HEK293 (cell line): ENCODE measurements around the gene DNER.

Experiments used
- CTCF ChIP-seq: fragments of 450-650 bp; formaldehyde crosslinking; IDR thresholded peaks from 2 replicates; pipeline ENCODE4 v1.5.1; 2016; ENCODE audit warnings: missing biosample characterization, missing genetic modification characterization
- GLI2 ChIP-seq: fragments of 450-650 bp; formaldehyde crosslinking; IDR thresholded peaks from 2 replicates; pipeline ENCODE4; 2017; ENCODE audit warnings: missing biosample characterization, missing genetic modification characterization, low read depth, borderline replicate concordance
- GLI4 ChIP-seq: fragments of 450-650 bp; formaldehyde crosslinking; IDR thresholded peaks from 2 replicates; pipeline ENCODE4 v1.5.1; 2016; ENCODE audit warnings: missing biosample characterization, missing genetic modification characterization
- KLF10 ChIP-seq: fragments of 450-650 bp; IDR thresholded peaks from 2 replicates; pipeline ENCODE4 v1.5.1; 2018; ENCODE audit warnings: missing biosample characterization, mild to moderate bottlenecking, missing genetic modification characterization
- PATZ1 ChIP-seq: fragments of 450-650 bp; formaldehyde crosslinking; IDR thresholded peaks from 2 replicates; pipeline ENCODE4 v1.5.1; 2016; ENCODE audit warnings: missing biosample characterization, missing genetic modification characterization
- ZBTB26 ChIP-seq: fragments of 450-650 bp; formaldehyde crosslinking; optimal IDR thresholded peaks from 2 replicates; pipeline ENCODE3; 2016; ENCODE audit warnings: missing biosample characterization, mild to moderate bottlenecking, missing genetic modification characterization
- ZBTB44 ChIP-seq: fragments of 450-650 bp; IDR thresholded peaks from 2 replicates; pipeline ENCODE4 v1.5.1; 2018; ENCODE audit warnings: missing biosample characterization, mild to moderate bottlenecking, missing genetic modification characterization
- ZNF214 ChIP-seq: fragments of 450-650 bp; formaldehyde crosslinking; IDR thresholded peaks from 2 replicates; pipeline ENCODE4 v1.5.1; 2017; ENCODE audit warnings: missing biosample characterization, mild to moderate bottlenecking, missing genetic modification characterization, borderline replicate concordance
- ZNF302 ChIP-seq: fragments of 450-650 bp; formaldehyde crosslinking; IDR thresholded peaks from 2 replicates; pipeline ENCODE4 v1.5.1; 2016; ENCODE audit warnings: missing biosample characterization, missing genetic modification characterization, low read depth
- ZNF416 ChIP-seq: fragments of 450-650 bp; formaldehyde crosslinking; IDR thresholded peaks from 2 replicates; pipeline ENCODE4 v1.5.1; 2016; ENCODE audit warnings: missing biosample characterization, missing genetic modification characterization
- ZNF423 ChIP-seq: fragments of 450-650 bp; formaldehyde crosslinking; IDR thresholded peaks from 2 replicates; pipeline ENCODE4 v1.5.1; 2016; ENCODE audit warnings: missing biosample characterization, missing genetic modification characterization
- ZNF501 ChIP-seq: fragments of 450-650 bp; formaldehyde crosslinking; IDR thresholded peaks from 2 replicates; pipeline ENCODE4 v1.5.1; 2016; ENCODE audit warnings: missing biosample characterization, missing genetic modification characterization
- TF ChIP-seq, protein P1 (sequence below): fragments of 450-650 bp; formaldehyde crosslinking; IDR thresholded peaks from 2 replicates; pipeline ENCODE4 v1.5.1; 2017; ENCODE audit warnings: missing biosample characterization, missing genetic modification characterization

DNA sequence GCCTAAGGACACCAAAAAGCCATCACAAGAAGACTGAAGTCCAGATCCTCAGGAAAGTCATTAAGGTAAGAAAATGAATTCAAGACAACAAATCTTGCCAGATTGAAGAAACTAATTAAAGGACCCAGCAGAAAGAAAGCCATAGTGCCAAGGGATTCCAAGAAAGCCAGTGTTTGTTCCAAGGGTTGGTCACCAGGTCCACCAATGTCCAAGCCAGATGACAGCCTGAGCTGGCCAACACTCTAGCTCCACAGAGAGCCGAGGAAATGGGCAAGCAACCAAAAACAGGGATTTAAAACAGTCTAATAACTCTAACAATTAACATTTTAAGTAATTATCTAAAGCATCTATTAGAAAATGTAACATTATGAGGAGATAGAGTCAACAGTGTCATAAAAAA, 49.2 kb downstream of the DNER start:
- TF ChIP-seq CTCF (tag by site-specific recombination) (no peak), ZNF501 (tag by site-specific recombination) (no peak), GLI2 (tag by site-specific recombination) (no peak), ZNF302 (tag by site-specific recombination) (no peak), ZNF423 (no peak), GLI4 (no peak), PATZ1 (tag by site-specific recombination) (no peak), ZNF214 (tag by site-specific recombination) (no peak), ZBTB44 (no peak), ZBTB26 (tag by site-specific recombination) (no peak), KLF10 (tag by site-specific recombination) (no peak), ZNF416 (no peak)
- TF ChIP-seq, protein P1, sequence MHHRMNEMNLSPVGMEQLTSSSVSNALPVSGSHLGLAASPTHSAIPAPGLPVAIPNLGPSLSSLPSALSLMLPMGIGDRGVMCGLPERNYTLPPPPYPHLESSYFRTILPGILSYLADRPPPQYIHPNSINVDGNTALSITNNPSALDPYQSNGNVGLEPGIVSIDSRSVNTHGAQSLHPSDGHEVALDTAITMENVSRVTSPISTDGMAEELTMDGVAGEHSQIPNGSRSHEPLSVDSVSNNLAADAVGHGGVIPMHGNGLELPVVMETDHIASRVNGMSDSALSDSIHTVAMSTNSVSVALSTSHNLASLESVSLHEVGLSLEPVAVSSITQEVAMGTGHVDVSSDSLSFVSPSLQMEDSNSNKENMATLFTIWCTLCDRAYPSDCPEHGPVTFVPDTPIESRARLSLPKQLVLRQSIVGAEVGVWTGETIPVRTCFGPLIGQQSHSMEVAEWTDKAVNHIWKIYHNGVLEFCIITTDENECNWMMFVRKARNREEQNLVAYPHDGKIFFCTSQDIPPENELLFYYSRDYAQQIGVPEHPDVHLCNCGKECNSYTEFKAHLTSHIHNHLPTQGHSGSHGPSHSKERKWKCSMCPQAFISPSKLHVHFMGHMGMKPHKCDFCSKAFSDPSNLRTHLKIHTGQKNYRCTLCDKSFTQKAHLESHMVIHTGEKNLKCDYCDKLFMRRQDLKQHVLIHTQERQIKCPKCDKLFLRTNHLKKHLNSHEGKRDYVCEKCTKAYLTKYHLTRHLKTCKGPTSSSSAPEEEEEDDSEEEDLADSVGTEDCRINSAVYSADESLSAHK (tag by site-specific recombination) = no peak
